Testis (tissue), 2 donors: ENCODE measurements around the gene PDZD7.

ENCODE experiments used
- POLR2A ChIP-seq: fragments of 450-650 bp; IDR thresholded peaks from one replicate; pipeline ENCODE4 v1.6.1; 2017; ENCODE audit warnings: antibody characterized with exemption, mild to moderate bottlenecking, moderate library complexity
- TF ChIP-seq, protein P1 (sequence below), 3 experiments: fragments of 450-650 bp in 2 of 3; fragments of 200-600 bp in 1 of 3; sonication (generic) in 1 of 3; IDR thresholded peaks; one replicate each; pipeline ENCODE4 v1.5.1; 2016 to 2019; ENCODE audit warnings: antibody characterized with exemption in 3 of 3, mild to moderate bottlenecking in 2 of 3, moderate library complexity in 1 of 3

DNA sequence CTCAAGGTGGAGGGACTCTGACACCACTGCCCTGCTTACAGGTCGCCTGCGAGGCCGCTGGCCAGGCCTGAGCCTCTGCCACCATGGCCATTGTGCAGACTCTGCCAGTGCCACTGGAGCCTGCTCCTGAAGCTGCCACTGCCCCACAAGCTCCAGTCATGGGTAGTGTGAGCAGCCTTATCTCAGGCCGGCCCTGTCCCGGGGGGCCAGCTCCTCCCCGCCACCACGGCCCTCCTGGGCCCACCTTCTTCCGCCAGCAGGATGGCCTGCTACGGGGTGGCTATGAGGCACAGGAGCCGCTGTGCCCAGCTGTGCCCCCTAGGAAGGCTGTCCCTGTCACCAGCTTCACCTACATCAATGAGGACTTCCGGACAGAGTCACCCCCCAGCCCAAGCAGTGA, 28.5 kb downstream of the PDZD7 start:
- TF ChIP-seq, protein P1, sequence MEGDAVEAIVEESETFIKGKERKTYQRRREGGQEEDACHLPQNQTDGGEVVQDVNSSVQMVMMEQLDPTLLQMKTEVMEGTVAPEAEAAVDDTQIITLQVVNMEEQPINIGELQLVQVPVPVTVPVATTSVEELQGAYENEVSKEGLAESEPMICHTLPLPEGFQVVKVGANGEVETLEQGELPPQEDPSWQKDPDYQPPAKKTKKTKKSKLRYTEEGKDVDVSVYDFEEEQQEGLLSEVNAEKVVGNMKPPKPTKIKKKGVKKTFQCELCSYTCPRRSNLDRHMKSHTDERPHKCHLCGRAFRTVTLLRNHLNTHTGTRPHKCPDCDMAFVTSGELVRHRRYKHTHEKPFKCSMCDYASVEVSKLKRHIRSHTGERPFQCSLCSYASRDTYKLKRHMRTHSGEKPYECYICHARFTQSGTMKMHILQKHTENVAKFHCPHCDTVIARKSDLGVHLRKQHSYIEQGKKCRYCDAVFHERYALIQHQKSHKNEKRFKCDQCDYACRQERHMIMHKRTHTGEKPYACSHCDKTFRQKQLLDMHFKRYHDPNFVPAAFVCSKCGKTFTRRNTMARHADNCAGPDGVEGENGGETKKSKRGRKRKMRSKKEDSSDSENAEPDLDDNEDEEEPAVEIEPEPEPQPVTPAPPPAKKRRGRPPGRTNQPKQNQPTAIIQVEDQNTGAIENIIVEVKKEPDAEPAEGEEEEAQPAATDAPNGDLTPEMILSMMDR (IDR thresholded peaks at IDR 0.05), result no peak
- TF ChIP-seq POLR2A, result no peak
